Keratinocyte (primary cell): ENCODE results near the gene PLTP. TPM values are rescaled to one million over a fixed set of nuclear protein-coding genes. Genes with fewer than 3 reads are reported as not detected.

Source experiments
- DNase-seq: peaks from one replicate; pipeline ENCODE4 v3.0.0-alpha.2; 2011; ENCODE audit warnings: low read depth, missing footprints, low spot score
- FAIRE-seq: peaks from 2 replicates; lab custom pipeline; 2011; peaks lifted over from hg19 to GRCh38; lab: Jason Lieb, UNC
- H2AFZ ChIP-seq: 2 replicates; pipeline ENCODE4 v1.6.0; 2012; ENCODE audit warnings: low read length, control low read depth, inconsistent platforms; ENCODE audit not compliant: control insufficient read depth
- H3K27ac ChIP-seq: 2 replicates; pipeline ENCODE4 v1.5.1; 2011; ENCODE audit warnings: low read length; ENCODE audit not compliant: control insufficient read depth, insufficient read depth
- H3K27me3 ChIP-seq: 3 replicates; pipeline ENCODE4 v1.6.0; 2011; ENCODE audit warnings: low read length; ENCODE audit not compliant: control insufficient read depth, insufficient read depth; ENCODE audit errors: extremely low read depth
- H3K36me3 ChIP-seq, 2 experiments: 2 replicates in 1 of 2; 3 replicates in 1 of 2; pipeline ENCODE4 v1.5.1; 2011; ENCODE audit warnings: low read length in 2 of 2, mild to moderate bottlenecking in 1 of 2; ENCODE audit not compliant: control insufficient read depth in 2 of 2, insufficient read depth in 2 of 2; ENCODE audit errors: extremely low read depth in 1 of 2
- H3K4me1 ChIP-seq: 3 replicates; pipeline ENCODE4 v1.5.1; 2011; ENCODE audit warnings: low read length; ENCODE audit not compliant: control insufficient read depth, insufficient read depth; ENCODE audit errors: extremely low read depth
- H3K4me2 ChIP-seq: 3 replicates; pipeline ENCODE4 v1.6.0; 2011; ENCODE audit warnings: low read depth, low read length; ENCODE audit not compliant: control insufficient read depth, insufficient read depth; ENCODE audit errors: extremely low read depth
- H3K4me3 ChIP-seq, 3 experiments: fragments of 200-600 bp in 1 of 3; sonication (generic) in 1 of 3; 2 replicates in 2 of 3; 3 replicates in 1 of 3; pipeline ENCODE4 v1.5.1; 2011 to 2016; ENCODE audit warnings: low read length in 3 of 3, mild to moderate bottlenecking in 3 of 3, control low read depth in 2 of 3, inconsistent platforms in 1 of 3, low read depth in 1 of 3, mixed read lengths in 1 of 3, mixed run types in 1 of 3, moderate library complexity in 1 of 3; ENCODE audit not compliant: control insufficient read depth in 2 of 3, insufficient read depth in 2 of 3; ENCODE audit errors: extremely low read depth in 1 of 3
- H3K79me2 ChIP-seq: 2 replicates; pipeline ENCODE4 v1.6.0; 2012; ENCODE audit warnings: low read length; ENCODE audit not compliant: control insufficient read depth, insufficient read depth
- H3K9ac ChIP-seq: 3 replicates; pipeline ENCODE4 v1.6.0; 2011; ENCODE audit warnings: low read length; ENCODE audit not compliant: control insufficient read depth, insufficient read depth; ENCODE audit errors: extremely low read depth
- H3K9me1 ChIP-seq: 3 replicates; pipeline ENCODE4 v1.6.0; 2011; ENCODE audit warnings: low read length; ENCODE audit not compliant: control insufficient read depth, insufficient read depth; ENCODE audit errors: extremely low read depth
- H3K9me3 ChIP-seq: 2 replicates; pipeline ENCODE4 v1.5.1; 2012; ENCODE audit warnings: low read depth, low read length; ENCODE audit not compliant: control insufficient read depth
- H4K20me1 ChIP-seq: 3 replicates; pipeline ENCODE4 v1.6.0; 2011; ENCODE audit warnings: low read length; ENCODE audit not compliant: control insufficient read depth, insufficient read depth; ENCODE audit errors: extremely low read depth
- CTCF ChIP-seq, 3 experiments: IDR thresholded peaks in 1 of 3; conservative IDR thresholded peaks in 1 of 3; optimal IDR thresholded peaks in 1 of 3; 2 replicates in 2 of 3; 3 replicates in 1 of 3; pipeline versions ENCODE3 to v1.5.1; 2011; ENCODE audit warnings: low read length in 3 of 3, mild to moderate bottlenecking in 3 of 3, moderate library complexity in 2 of 3, control low read depth in 1 of 3, inconsistent platforms in 1 of 3; ENCODE audit not compliant: insufficient read depth in 2 of 3; ENCODE audit errors: extremely low read depth in 1 of 3
- EZH2 ChIP-seq: IDR thresholded peaks from one replicate; pipeline ENCODE4 v1.6.1; 2012; ENCODE audit warnings: inconsistent platforms, mild to moderate bottlenecking, low read length, moderate library complexity
- dilution Hi-C: fragments of 300-500 bp; cut with MboI; formaldehyde crosslinking; loops from one replicate; pipeline ENCODE4 v1.7.0; 2020; ENCODE audit warnings: low sequenced_read_pairs; ENCODE audit not compliant: extremely low pct_ligation_motif_present
- polyA plus RNA-seq, 5 experiments: library from polyadenylated mRNA; depleted of rRNA in 3 of 5; stranded (reverse) in 3 of 5; stranded (forward) in 1 of 5; unstranded in 1 of 5; fragments of >200 nt; gene quantifications; 1 replicate in 1 of 5; 2 replicates in 3 of 5; 3 replicates in 1 of 5; pipeline versions ENCODE4 v1.2.1 to v1.2.3, GENCODE V29; 2011 to 2012; ENCODE audit warnings: missing spikeins in 2 of 5, low read depth in 1 of 5, low replicate concordance in 1 of 5

Gene PLTP
- polyA plus RNA-seq, 1 donor (not counting 4 experiments of a cell fraction or from before 2014, with no cell fraction given): 26.3 TPM

DNA sequence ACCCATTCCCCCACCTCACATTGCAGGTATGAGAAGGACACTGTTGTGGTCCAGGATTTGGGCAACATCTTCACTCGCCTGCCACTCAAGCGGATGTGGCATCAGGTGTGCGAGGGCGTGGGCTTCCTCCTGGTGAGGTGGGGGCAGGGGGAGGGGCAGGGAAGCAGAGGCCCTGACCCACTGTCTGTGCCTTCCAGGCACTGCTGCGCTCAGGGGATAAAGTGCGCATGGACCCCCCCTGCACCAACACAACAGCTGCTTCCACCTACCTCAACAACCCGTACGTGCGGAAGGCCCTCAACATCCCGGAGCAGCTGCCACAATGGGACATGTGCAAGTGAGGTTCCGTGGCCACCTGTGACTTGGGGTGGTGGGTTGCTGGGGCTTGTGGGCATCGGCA is 17.2 kb downstream of the PLTP start:
- FAIRE-seq (no peak), DNase-seq (no peak)
- Histone ChIP-seq H2AFZ (no peak overlapping the region), H3K27ac (no peak overlapping the region), H3K4me2 (no peak overlapping the region), H3K9me3 (no peaks in the 10 kb centered on the region), H3K9ac (no peak overlapping the region), H3K36me3 (peaks cover 13 to 25% of the 10 kb centered on the region in 2 experiments), H3K27me3 (no peaks in the 10 kb centered on the region), H3K4me3 (no peak overlapping the region), H3K79me2 (no peaks in the 10 kb centered on the region), H4K20me1 (no peaks in the 10 kb centered on the region), H3K9me1 (no peaks in the 10 kb centered on the region), H3K4me1 (peaks cover 13% of the 10 kb centered on the region)
- no peak for TF ChIP-seq EZH2
- TF ChIP-seq CTCF (optimal IDR thresholded peaks at IDR 0.05 in 1 of 3, IDR thresholded peaks at IDR 0.05 in 1 of 3, conservative IDR thresholded peaks at IDR 0.05 in 1 of 3; ENCODE audit: extremely low read depth in 1 of 3, insufficient read depth in 2 of 3, low read length in 3 of 3): no peak
- dilution Hi-C loops: no loop called here

GRCh38 chr20:45893831-45894230 is 18.1 kb downstream of the PLTP start:
- dilution Hi-C loops: no loop called here
- FAIRE-seq (no peak), DNase-seq (no peak)
- Histone ChIP-seq H3K4me2 (no peak overlapping the region), H3K36me3 (peaks cover 11 to 24% of the 10 kb centered on the region in 2 experiments), H2AFZ (no peak overlapping the region), H3K27ac (no peak overlapping the region), H3K4me1 (peaks cover 13% of the 10 kb centered on the region), H3K27me3 (no peaks in the 10 kb centered on the region), H3K4me3 (no peak overlapping the region), H3K9ac (no peak overlapping the region), H3K9me3 (no peaks in the 10 kb centered on the region), H3K9me1 (no peaks in the 10 kb centered on the region), H4K20me1 (no peaks in the 10 kb centered on the region), H3K79me2 (no peaks in the 10 kb centered on the region)
- TF ChIP-seq CTCF (optimal IDR thresholded peaks at IDR 0.05 in 1 of 3, IDR thresholded peaks at IDR 0.05 in 1 of 3, conservative IDR thresholded peaks at IDR 0.05 in 1 of 3; ENCODE audit: extremely low read depth in 1 of 3, insufficient read depth in 2 of 3, low read length in 3 of 3) (no peak), EZH2 (no peak)
